ENCODE results near the gene IQCF5.

Gene IQCF5

DNA sequence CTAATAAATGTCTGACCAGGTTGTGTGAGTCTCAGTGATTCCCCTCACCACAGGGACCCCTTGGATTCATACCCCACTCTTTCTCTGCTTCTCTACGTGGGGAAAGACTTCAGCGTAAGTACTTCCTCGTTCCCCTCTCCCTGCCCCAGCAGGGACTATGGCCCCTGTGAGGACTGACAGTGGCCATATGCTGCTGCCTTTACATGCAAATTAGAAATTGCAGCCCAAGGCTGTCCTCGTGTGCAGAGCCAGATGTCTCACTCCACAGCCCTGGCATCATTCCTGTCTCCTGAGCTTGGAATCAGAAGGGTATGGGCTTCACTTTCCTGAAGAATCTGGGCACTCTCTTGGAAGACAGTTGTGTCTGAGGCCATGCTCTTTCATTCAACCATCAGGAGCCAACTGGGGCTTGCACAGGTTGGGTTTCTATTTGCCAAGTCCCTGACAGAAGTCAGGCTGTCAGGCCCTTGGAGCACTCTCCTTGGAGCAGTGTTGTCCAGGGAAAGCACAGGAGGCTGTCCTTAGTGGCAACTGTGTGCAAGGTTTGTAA, 44.5 kb downstream of the IQCF5 start:
- H3K4me3 Mint-ChIP-seq: no peak overlapping the region
- ATAC-seq (replicated peaks) (no peak), DNase-seq (no peak)
- H3K4me1 Mint-ChIP-seq: no peaks in the 10 kb centered on the region
- H3K9me3 Mint-ChIP-seq: peaks cover 5 to 13% of the 10 kb centered on the region in 2 donors
- peaks cover 40 to 41% of the 10 kb centered on the region in 2 donors for H3K27me3 Mint-ChIP-seq
- no peak overlapping the region for H3K27ac Mint-ChIP-seq
- no peaks in the 10 kb centered on the region for H3K36me3 Mint-ChIP-seq

DNA sequence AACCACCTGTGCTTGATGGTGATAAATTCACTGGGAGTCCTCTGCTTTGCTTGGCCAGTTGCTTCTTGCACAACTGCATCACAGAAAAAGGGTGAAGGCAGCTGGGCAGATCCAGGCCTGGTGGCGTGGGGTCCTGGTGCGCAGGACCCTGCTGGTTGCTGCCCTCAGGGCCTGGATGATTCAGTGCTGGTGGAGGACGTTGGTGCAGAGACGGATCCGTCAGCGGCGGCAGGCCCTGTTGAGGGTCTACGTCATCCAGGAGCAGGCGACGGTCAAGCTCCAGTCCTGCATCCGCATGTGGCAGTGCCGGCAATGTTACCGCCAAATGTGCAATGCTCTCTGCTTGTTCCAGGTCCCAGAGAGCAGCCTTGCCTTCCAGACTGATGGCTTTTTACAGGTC, 45.1 kb downstream of the IQCF5 start:
- peaks cover 36 to 46% of the 10 kb centered on the region in 2 donors for H3K27me3 Mint-ChIP-seq

DNA sequence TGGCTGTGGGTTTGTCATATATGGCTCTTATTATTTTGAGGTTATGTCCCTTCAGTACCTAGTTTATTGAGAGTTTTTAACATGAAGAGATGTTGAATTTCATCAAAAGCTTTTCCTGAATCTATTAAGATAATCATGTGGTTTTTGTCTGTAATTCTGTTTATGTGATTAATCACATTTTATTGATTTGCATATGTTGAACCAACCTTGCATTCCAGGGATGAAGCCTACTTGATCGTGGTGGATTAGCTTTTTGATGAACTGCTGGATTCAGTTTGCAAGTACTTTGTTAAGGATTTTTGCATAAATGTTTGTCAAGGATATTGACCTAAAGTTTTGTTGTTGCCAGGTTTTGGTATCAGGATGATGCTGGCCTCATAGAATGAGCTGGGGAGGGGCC, 47.1 kb downstream of the IQCF5 start:
- Mint-ChIP-seq H3K9me3 (peaks cover 5 to 13% of the 10 kb centered on the region in 2 donors), H3K4me1 (no peaks in the 10 kb centered on the region), H3K4me3 (no peak overlapping the region), H3K36me3 (no peaks in the 10 kb centered on the region), H3K27ac (no peak overlapping the region), H3K27me3 (peaks cover 20 to 34% of the 10 kb centered on the region in 2 donors)
- DNase-seq (no peak), ATAC-seq (replicated peaks) (no peak)

More for the DNA sequence above, 45.1 kb downstream of the IQCF5 start:
- Mint-ChIP-seq H3K9me3 (peaks cover 5 to 13% of the 10 kb centered on the region in 2 donors), H3K36me3 (no peaks in the 10 kb centered on the region), H3K27ac (no peak overlapping the region), H3K4me1 (no peaks in the 10 kb centered on the region), H3K4me3 (no peak overlapping the region)
- no peak for DNase-seq
- no peak for ATAC-seq (replicated peaks)
